Measurements from ENCODE around the gene NTMT1. TPM values are rescaled to one million over a fixed set of nuclear protein-coding genes. Genes with fewer than 3 reads are reported as not detected.

The NTMT1 gene
- total and polyA plus RNA-seq, 9 of the 15 experiments (the other 6 are each of a cell fraction or from before 2014, with no cell fraction given), result 42.1 to 116 (median 74.7) TPM

- TF ChIP-seq ZNF431 (CRISPR knock-in tag; IDR thresholded peaks at IDR 0.05) (0 out of 2 replicates have a peak, but pooled peaks have one; percentile 64), SIN3B (IDR thresholded peaks at IDR 0.05; ENCODE audit: low read depth) (peak; percentile 89), JUND (IDR thresholded peaks at IDR 0.05; ENCODE audit: borderline replicate concordance, low read depth, low read length) (peak; percentile 59; the same call in 1 of the 2 replicates), JUND (tag; IDR thresholded peaks at IDR 0.05; ENCODE audit: borderline replicate concordance, low read depth, low read length) (no peak), HSF4 (CRISPR knock-in tag; IDR thresholded peaks at IDR 0.05; ENCODE audit: borderline replicate concordance) (no peak), MITF (IDR thresholded peaks at IDR 0.05) (peak; percentile 74; the same call in 1 of the 2 replicates), HDAC2 (IDR thresholded peaks at IDR 0.05) (peak; percentile 85), SIN3A (IDR thresholded peaks at IDR 0.05; ENCODE audit: borderline replicate concordance in 2 of 2, control insufficient read depth in 1 of 2, low read depth in 2 of 2, low read length in 2 of 2) (peak in 1 of 2 experiments; percentile 95; a peak in 2 of 4 replicates), MCM3 (IDR thresholded peaks at IDR 0.05) (no peak), PHF20 (IDR thresholded peaks at IDR 0.05; ENCODE audit: partially characterized antibody) (peak; percentile 85), ZBTB11 (CRISPR knock-in tag; IDR thresholded peaks at IDR 0.05) (peak in 1 of 3 experiments; percentile 77; a peak in 2 of 6 replicates), GTF2E2 (tag; IDR thresholded peaks at IDR 0.05) (peak; percentile 81), NR0B1 (IDR thresholded peaks at IDR 0.05; ENCODE audit: partially characterized antibody) (no peak), DMBX1 (CRISPR knock-in tag; IDR thresholded peaks at IDR 0.05; ENCODE audit: borderline replicate concordance) (0 out of 2 replicates have a peak, but pooled peaks have one; percentile 26), ZNF830 (CRISPR knock-in tag; IDR thresholded peaks at IDR 0.05) (peak; percentile 88), ZKSCAN1 (IDR thresholded peaks at IDR 0.05; ENCODE audit: low read depth, low read length) (no peak)
These were observed at the start of gene NTMT1 (continued) for GRCh38 chr9:129626079-129626624.

Measured in K562 (cell line).